Measurements from ENCODE around the gene RELB. TPM values are rescaled to one million over a fixed set of nuclear protein-coding genes. Genes with fewer than 3 reads are reported as not detected.
A peak's percentile ranks its signal among the peaks of the same experiment; 100 is the strongest.

Gene RELB
- total RNA-seq, 2 experiments from 2014 or later, result 91.6 to 92.5 TPM

- CTCF ChIA-PET, result no interaction called here
- TF ChIP-seq CTCF (IDR thresholded peaks at IDR 0.05), result no peak
- Mint-ChIP-seq H3K9me3 (no peaks in the 10 kb centered on the region), H3K4me3 (no peak overlapping the region), H3K27ac (peak overlapping the region; percentile 28), H3K27me3 (no peaks in the 10 kb centered on the region), H3K4me1 (ENCODE audit: low read depth) (peaks cover 10% of the 10 kb centered on the region), H3K36me3 (ENCODE audit: low read depth) (peaks cover 47% of the 10 kb centered on the region)
- POLR2A ChIA-PET, result no interaction called here
- Histone ChIP-seq H3K27ac (ENCODE audit: low read depth in 1 of 2, low read length in 2 of 2) (no peak overlapping the region), H3K9me3 (ENCODE audit: control insufficient read depth in 1 of 2, insufficient read depth in 1 of 2, low read length in 2 of 2) (no peaks in the 10 kb centered on the region), H3K4me3 (ENCODE audit: low read length) (no peak overlapping the region), H3K27me3 (ENCODE audit: control insufficient read depth in 1 of 2, insufficient read depth in 2 of 2, low read length in 2 of 2) (no peaks in the 10 kb centered on the region), H3K4me1 (ENCODE audit: insufficient read depth, low read length) (peaks cover 15% of the 10 kb centered on the region), H3K36me3 (ENCODE audit: insufficient read depth, low read length) (peaks cover 50% of the 10 kb centered on the region)
- ATAC-seq (ENCODE audit: poor library complexity) (no peak), DNase-seq (no peak)
- intact Hi-C loops (cut with DNase I, micrococcal nuclease), result no loop called here
These were observed 4.5 kb downstream of the RELB start for GRCh38 chr19:45005787-45006186.

- no peaks in the 10 kb centered on the region for H3K4me1 ChIP-seq (ENCODE audit: insufficient read depth, low read length)
- Mint-ChIP-seq H3K36me3 (ENCODE audit: low read depth) (peaks cover 47% of the 10 kb centered on the region), H3K27ac (no peak overlapping the region), H3K27me3 (no peaks in the 10 kb centered on the region), H3K4me1 (ENCODE audit: low read depth) (no peaks in the 10 kb centered on the region), H3K4me3 (no peak overlapping the region), H3K9me3 (no peaks in the 10 kb centered on the region)
- no peak overlapping the region for H3K27ac ChIP-seq (ENCODE audit: low read depth in 1 of 2, low read length in 2 of 2)
- ChIA-PET CTCF (no interaction called here), POLR2A (no interaction called here)
- no peak overlapping the region for H3K4me3 ChIP-seq (ENCODE audit: low read length)
- TF ChIP-seq CTCF (IDR thresholded peaks at IDR 0.05), result no peak
- H3K9me3 ChIP-seq (ENCODE audit: control insufficient read depth in 1 of 2, insufficient read depth in 1 of 2, low read length in 2 of 2), result no peaks in the 10 kb centered on the region
- intact Hi-C loops (cut with DNase I, micrococcal nuclease), result no loop called here
- DNase-seq, result no peak
- peaks cover 54% of the 10 kb centered on the region for H3K36me3 ChIP-seq (ENCODE audit: insufficient read depth, low read length)
- no peak for ATAC-seq (ENCODE audit: poor library complexity)
- no peaks in the 10 kb centered on the region for H3K27me3 ChIP-seq (ENCODE audit: control insufficient read depth in 1 of 2, insufficient read depth in 2 of 2, low read length in 2 of 2)
These were observed 7.3 kb downstream of the RELB start for GRCh38 chr19:45008552-45008951.

- Mint-ChIP-seq H3K36me3 (ENCODE audit: low read depth) (peaks cover 57% of the 10 kb centered on the region), H3K27ac (peak overlapping the region; percentile 20), H3K27me3 (no peaks in the 10 kb centered on the region), H3K4me3 (no peak overlapping the region), H3K9me3 (no peaks in the 10 kb centered on the region), H3K4me1 (ENCODE audit: low read depth) (no peaks in the 10 kb centered on the region)
- H3K27me3 ChIP-seq (ENCODE audit: control insufficient read depth in 1 of 2, insufficient read depth in 2 of 2, low read length in 2 of 2), result no peaks in the 10 kb centered on the region
- no peak overlapping the region for H3K4me3 ChIP-seq (ENCODE audit: low read length)
- no peak overlapping the region for H3K27ac ChIP-seq (ENCODE audit: low read depth in 1 of 2, low read length in 2 of 2)
- CTCF ChIA-PET, result no interaction called here
- ATAC-seq (ENCODE audit: poor library complexity) (no peak), DNase-seq (no peak)
- intact Hi-C loops (cut with DNase I, micrococcal nuclease), result no loop called here
- no peaks in the 10 kb centered on the region for H3K4me1 ChIP-seq (ENCODE audit: insufficient read depth, low read length)
- H3K9me3 ChIP-seq (ENCODE audit: control insufficient read depth in 1 of 2, insufficient read depth in 1 of 2, low read length in 2 of 2), result no peaks in the 10 kb centered on the region
- TF ChIP-seq CTCF (IDR thresholded peaks at IDR 0.05), result no peak
- POLR2A ChIA-PET, result no interaction called here
- H3K36me3 ChIP-seq (ENCODE audit: insufficient read depth, low read length), result peaks cover 51% of the 10 kb centered on the region
These were observed 8.5 kb downstream of the RELB start for GRCh38 chr19:45009625-45010255.
